Sigmoid colon (tissue), 3 donors: ENCODE results near the gene MARCHF6.
"Not testable (repeated sequence)": the region's sequence is repeated elsewhere in the genome, so short reads cannot be mapped to it uniquely, and the experiment has no call there.

ENCODE experiments used
- POLR2A ChIP-seq, 2 donors: fragments of 450-650 bp; IDR thresholded peaks; one replicate each; pipeline ENCODE4 v1.6.1; 2016; ENCODE audit warnings: antibody characterized with exemption in 2 of 2, mild to moderate bottlenecking in 2 of 2, moderate library complexity in 2 of 2
- TF ChIP-seq, protein P1 (sequence below), 4 experiments: fragments of 450-650 bp in 3 of 4; fragments of 200-600 bp in 1 of 4; IDR thresholded peaks; one replicate each; pipeline ENCODE4 v1.5.1; 2016 to 2019; ENCODE audit warnings: antibody characterized with exemption in 4 of 4, mild to moderate bottlenecking in 3 of 4, moderate library complexity in 2 of 4

DNA sequence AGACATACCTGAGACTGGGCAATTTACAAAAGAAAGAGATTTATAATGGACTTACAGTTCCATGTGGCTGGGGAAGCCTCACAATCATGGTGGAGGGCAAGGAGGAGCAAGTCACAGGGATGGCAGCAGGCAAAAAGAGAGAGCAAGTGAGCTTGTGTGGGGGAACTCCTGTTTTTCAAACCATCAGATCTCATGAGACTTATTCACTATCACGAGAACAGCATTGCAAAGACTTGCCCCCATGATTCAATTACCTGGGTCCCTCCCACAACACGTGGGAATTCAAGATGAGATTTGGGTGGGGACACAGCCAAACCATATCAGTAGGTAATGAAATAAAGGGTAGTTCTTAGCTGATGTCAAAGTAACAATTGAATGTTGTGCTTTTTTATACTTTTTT lies 17.9 kb downstream of the MARCHF6 start:
- not testable (repeated sequence) for TF ChIP-seq POLR2A (IDR thresholded peaks at IDR 0.05)
- TF ChIP-seq, protein P1, sequence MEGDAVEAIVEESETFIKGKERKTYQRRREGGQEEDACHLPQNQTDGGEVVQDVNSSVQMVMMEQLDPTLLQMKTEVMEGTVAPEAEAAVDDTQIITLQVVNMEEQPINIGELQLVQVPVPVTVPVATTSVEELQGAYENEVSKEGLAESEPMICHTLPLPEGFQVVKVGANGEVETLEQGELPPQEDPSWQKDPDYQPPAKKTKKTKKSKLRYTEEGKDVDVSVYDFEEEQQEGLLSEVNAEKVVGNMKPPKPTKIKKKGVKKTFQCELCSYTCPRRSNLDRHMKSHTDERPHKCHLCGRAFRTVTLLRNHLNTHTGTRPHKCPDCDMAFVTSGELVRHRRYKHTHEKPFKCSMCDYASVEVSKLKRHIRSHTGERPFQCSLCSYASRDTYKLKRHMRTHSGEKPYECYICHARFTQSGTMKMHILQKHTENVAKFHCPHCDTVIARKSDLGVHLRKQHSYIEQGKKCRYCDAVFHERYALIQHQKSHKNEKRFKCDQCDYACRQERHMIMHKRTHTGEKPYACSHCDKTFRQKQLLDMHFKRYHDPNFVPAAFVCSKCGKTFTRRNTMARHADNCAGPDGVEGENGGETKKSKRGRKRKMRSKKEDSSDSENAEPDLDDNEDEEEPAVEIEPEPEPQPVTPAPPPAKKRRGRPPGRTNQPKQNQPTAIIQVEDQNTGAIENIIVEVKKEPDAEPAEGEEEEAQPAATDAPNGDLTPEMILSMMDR (IDR thresholded peaks at IDR 0.05), result not testable (repeated sequence)
